Hematopoietic multipotent progenitor cell (in vitro differentiated cells): ENCODE measurements around the gene TBRG4. TPM values are rescaled to one million over a fixed set of nuclear protein-coding genes. Genes with fewer than 3 reads are reported as not detected.

Source experiments
- DNase-seq, 3 donors: peaks; one replicate each; pipeline ENCODE4 v3.0.0-alpha.2; 2011 to 2015; ENCODE audit warnings: low read depth in 2 of 3, low spot score in 2 of 3
- total RNA-seq: library from RNA; depleted of rRNA; stranded (reverse); fragments of >200 nt; gene quantifications from one replicate; pipeline ENCODE4 v1.2.3, GENCODE V29; 2012

TBRG4 gene
- total RNA-seq, 1 donor, result 85.4 TPM

DNA sequence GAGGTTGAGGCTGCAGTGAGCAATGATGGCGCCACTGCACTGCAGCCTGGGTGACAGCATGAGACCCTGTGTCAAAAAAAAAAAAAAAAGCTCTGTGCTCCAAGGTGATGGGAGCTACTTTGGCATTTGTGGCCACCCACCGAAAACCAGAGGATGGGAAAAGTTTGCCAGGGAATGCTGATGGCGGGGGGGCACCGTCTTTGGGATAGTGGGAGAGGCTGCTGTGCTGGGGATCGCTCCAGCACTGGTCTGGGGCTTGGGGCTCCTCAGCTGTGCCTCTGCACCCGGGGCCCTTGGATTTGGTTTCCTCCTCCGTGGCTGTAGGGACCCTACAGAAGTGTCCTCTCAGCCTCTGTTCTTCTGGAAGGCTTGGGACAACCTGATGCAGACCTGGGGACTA, 34.4 kb upstream of the TBRG4 start:
- no peak for DNase-seq

- DNase-seq, result no peak
These were observed 32.1 kb upstream of the TBRG4 start for GRCh38 chr7:45143616-45144015.

DNA sequence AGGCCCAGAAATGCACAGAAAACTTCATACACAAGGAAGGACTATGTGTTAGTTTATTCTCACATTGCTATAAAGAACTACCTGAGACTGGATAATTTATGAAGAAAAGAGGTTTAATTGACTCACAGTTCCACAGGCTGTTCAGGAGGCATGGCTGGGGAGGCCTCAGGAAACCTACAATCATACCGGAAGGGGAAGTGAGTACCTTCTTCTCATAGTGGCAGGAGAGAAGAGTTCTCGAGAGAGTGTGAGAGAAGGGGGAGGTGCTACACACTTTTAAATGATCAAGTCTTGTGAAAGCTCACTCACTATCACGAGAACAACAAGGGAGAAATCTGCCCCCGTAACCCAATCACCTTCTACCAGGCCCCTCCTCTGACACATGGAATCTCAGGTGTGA, 29.3 kb upstream of the TBRG4 start:
- peak in 1 of 3 donors; percentile 13 for DNase-seq

DNA sequence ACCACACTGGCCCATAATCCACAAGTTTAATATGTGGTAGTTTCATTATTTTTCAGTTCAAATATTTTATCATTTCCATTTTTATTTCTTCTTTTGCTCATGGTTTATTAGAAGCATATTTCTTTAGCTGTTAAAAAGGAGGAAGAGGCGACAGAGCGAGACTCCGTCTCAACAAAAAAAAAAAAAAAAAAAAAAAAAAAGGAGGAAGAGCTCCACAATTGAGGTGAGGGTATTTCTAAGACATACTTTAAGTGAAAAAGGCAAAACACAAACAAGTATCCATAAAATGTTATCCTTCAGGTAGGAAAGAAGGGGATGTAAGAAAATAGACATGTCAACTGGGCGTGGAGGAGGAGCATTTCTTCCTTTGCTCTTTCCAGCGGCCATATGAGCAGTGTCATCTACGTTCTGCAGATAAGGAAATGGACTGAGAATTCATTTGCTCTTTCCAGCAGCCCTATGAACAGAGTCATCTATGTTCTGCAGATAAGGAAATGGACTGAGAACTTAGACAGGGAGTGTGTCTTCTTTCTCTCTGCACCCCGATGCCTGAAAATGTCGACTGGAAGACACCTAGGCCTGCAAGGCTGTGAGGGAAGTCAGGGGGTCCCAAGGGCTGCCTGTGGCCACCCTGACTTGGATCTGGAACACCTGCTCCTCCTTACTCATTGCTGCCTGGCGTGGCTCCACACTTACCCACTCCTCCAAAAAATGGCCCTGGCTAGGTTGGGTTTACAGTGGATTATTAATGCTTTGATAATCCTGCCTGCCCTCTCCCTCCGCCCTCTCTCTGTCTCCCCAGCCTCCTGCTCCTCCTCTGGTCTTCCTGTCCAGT, 27.2 kb upstream of the TBRG4 start:
- DNase-seq, result no peak

GRCh38 chr7:45136106-45137060, 24.9 kb upstream of the TBRG4 start:
- peak; percentile 63 to 92 (median 76) for DNase-seq

DNA sequence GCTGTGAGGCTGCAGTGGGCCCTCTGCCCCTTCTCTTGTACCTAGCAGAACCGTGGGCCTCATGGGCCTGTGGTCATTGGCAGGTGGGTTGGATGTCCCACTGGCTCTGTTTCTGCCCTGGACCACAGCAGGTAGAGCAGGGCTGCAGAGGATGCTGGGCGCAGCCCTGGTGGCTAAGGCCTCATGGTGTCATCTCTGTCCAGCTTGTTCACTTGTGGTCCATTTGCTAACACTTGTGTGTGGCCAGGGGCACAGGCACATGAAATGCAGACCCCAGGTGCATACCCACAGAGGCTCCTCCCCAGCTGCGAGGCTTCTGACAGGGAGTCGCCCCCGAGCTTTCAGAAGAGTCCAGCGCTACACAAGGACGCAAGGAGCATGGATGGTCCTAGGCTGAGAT, 22.4 kb upstream of the TBRG4 start:
- DNase-seq, result no peak

DNA sequence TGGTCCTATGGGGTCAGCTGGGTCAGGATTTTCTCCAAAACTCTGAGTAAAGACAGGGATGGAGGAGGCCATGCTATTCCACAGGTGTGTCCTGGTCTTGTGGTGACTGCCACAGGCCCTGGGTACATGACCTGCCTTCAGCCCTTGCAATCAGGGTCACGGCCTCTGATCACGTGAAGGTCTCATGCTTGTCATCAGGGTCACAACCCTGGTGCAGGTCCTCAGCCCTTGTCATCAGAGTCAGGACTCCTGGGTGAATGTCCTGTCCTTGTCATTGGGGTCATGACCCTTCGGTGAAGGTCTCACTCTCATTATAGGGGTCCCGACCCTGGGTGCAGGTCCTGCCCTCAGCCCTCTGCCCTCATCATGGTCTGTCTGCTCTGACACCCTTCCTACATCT, 21.9 kb upstream of the TBRG4 start:
- no peak for DNase-seq

DNA sequence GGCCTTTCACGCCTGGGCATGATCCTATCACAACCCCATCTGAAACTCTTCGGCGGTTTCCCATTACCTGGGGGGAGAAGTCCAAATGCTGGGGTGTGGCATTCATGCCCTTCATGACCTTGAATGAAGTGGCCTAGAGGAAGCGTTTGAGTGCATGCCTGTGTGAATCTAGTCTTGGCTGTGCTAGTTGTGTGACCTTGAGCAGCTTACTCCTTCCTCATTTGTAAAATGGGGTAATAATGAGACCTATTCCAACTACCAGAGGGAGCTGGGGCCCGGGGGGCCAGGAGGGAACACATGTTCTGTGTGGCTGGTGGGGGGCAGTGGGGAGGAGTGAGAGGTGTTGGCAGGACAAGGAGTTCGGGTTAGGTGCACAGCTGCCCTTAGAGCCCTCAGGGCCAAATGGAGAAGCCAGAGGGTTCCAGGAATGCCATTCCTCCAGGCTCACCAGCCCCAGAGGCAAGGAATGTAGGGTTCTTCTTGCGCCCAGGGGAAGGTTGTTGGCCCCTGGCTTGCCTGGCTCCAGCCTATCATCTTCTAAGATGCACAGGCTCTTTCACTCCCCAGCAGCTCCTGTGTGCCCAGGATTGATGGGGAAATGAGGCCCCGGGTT, 21.3 kb upstream of the TBRG4 start:
- DNase-seq, result no peak

GRCh38 chr7:45131891-45132290, 20.4 kb upstream of the TBRG4 start:
- DNase-seq, result no peak

- DNase-seq, result no peak
These were observed 19.4 kb upstream of the TBRG4 start for GRCh38 chr7:45130910-45131309.

DNA sequence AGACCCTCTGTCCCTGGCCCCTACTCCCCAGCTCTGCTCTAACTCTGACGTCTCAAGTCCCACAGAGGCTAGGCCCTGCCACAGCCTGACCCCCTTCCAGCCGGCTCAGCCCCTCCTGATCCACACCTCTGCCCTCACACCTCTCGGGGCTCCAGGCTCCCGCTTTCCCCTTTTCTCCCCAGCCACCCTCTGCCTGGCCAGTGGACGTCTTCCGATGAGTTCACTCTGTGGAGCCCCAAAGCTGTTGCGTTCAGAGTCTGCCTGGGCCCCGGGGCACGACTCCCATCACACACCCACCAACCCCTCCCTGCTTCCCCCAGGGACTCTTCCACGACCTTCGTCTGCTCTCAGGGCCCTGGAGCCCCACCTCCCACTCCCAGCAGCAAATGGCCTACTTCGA, 18.4 kb upstream of the TBRG4 start:
- DNase-seq, result no peak

- no peak for DNase-seq
These were observed 17.8 kb upstream of the TBRG4 start for GRCh38 chr7:45129181-45129800.

- no peak for DNase-seq
These were observed 15.4 kb upstream of the TBRG4 start for GRCh38 chr7:45126920-45127319.

GRCh38 chr7:45126201-45126600, 14.7 kb upstream of the TBRG4 start:
- no peak for DNase-seq

DNA sequence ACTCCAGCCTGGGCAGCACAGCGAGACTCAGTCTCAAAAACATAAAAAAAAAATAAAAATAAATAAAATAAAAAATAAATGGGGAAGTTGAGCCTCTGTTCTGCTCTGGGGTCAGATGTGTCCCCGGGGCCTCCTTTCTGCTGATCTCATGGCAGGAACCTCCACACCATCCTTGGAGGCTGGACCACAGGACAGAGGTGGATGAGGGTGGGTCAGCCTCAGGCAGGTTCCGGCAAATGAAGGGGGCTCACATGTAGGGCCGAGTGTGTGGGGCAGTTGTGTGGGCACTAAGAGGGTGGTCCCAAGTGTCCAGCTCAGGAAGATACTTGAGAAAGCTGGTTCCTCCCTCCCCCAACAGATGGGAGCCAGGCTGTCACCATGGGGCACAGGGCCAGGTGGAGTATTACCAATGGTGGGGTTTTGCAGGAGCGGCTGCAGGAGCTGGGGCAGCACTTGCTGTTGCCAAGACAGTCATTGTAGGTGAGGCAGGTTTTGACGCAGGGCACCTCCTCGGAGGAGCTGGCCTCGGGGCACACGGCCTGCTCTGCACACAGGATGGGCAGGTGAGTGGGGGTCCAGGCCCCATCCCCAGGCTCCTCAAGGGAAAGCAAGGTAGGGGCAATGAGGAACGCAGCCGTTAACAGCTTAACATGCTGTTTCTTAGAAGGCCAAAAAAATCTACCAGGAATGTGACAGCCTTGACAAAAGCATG, 13.9 kb upstream of the TBRG4 start:
- DNase-seq, result no peak

DNA sequence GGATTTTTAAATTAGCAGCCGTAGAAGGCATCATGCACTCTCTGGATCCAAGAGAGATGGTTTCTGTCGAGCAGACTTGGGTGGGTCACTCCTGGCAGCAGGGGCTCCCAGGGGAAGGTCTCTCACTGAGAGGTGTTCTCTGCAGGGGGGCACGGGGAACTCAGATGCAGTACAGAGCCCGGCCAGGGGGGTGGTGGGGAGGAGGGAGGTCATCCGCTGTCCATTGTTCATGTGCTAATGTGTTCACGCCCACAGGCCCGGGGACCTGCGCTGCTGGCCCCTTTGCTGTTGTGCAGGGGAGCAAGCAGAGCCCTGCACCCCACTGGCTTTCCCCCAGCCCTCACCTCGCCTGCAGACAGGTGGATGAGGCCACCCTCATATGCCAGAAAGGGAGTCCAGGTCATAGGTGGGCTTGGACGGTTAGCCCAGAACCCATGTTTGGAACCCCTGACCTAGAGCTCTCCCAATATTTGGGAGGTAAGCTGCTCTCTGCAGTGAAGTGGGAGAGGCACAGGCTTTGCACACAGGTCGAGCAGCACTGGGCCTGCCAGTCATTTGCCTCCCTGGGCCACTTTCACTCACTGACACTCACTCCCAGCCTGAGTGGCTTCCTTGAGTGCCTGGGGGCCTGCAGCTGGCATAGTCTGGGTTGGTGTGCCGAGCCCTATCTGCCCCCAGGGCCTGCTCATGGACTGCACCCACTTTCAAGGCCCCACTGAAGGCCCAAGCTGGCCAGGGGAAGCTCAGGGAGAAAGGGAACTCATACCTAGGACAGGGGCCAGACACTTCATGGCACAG, 12.6 kb upstream of the TBRG4 start:
- DNase-seq, result no peak

DNA sequence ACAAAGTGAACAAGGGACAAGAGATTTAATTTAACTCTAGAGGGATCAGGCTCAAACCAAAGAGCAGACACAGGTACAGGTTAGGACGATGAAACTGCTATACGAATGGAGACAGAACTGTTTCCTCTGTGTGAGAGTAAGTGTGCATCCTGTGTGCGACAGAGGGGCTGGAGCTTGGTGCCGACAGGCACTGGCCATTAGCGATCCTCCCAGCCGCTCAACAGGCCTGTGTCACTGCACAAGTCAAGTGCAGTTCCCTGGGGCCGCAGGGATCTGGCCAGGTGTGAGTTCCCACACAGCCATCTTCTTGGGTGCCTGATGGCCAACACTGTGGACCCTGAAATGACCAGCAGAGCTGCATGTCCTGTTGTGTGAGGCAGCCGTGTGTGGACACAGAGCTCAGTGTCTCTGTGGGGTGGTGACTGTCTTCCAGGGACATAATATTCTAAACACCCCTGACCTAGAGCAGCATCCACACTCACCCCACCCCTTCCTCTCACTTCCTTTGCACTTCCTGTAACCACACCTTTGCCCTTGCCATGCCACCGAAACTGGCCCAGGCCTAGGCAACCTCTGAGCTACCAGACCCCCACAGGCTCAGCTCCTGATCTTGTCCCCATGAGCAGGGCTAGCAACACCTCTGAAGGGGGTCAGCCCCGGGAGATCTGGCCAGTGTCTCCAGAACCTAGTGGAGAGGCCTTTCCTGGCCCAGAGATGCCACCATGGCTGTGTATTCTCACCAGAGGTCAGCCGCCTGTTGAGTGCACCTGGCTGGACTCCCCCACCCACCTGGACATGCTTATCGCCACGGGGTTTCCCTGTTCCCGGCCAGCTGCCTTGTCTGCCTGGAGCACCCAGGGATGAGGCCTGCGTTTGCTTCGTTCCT, 11.7 kb upstream of the TBRG4 start:
- DNase-seq, result no peak

DNA sequence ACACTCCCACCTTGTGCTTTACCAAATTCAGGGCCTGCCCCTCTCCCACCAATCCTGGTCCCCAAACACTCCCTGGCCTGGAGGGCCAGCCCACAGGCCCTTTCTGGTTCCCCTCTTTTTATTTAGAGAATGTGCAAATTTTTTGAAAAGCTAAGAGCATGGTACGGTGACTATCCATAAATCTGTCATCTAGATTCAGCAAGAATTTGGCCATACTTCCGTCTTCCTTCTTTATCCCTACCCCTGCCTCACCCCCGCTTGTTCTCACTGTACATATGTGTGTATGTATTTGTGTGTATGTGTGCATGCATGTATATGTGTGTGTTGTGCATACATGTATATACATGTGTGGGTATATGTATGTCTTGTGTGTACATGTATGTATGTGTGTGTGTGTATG, 8.1 kb upstream of the TBRG4 start:
- no peak for DNase-seq
